Neutrophil (primary cell): Measurements from ENCODE around the gene SCN4B.

ENCODE experiments used
- H3K27ac ChIP-seq: fragments of 200-600 bp; sonication (generic); 2 replicates; pipeline ENCODE4 v1.5.1; 2016; ENCODE audit warnings: mild to moderate bottlenecking, moderate library complexity
- H3K27me3 ChIP-seq: fragments of 200-600 bp; sonication (generic); 2 replicates; pipeline ENCODE4 v1.6.0; 2016; ENCODE audit warnings: mild to moderate bottlenecking
- H3K36me3 ChIP-seq: fragments of 200-600 bp; sonication (generic); 2 replicates; pipeline ENCODE4 v1.5.1; 2017
- H3K4me1 ChIP-seq, 2 experiments: fragments of 200-600 bp in 1 of 2; sonication (generic) in 1 of 2; 1 replicate in 1 of 2; 2 replicates in 1 of 2; pipeline versions ENCODE4 v1.5.1 to v1.6.1; 2013 to 2016; ENCODE audit warnings: low read depth in 1 of 2, low read length in 1 of 2, mild to moderate bottlenecking in 1 of 2, moderate library complexity in 1 of 2; ENCODE audit not compliant: control insufficient read depth in 1 of 2, insufficient read depth in 1 of 2
- H3K4me3 ChIP-seq, 2 experiments: fragments of 200-600 bp in 1 of 2; sonication (generic) in 1 of 2; 1 replicate in 1 of 2; 2 replicates in 1 of 2; pipeline ENCODE4 v1.5.1; 2013 to 2016; ENCODE audit warnings: low read depth in 1 of 2, low read length in 1 of 2, mild to moderate bottlenecking in 1 of 2, moderate library complexity in 1 of 2
- H3K9me3 ChIP-seq: fragments of 200-600 bp; sonication (generic); 2 replicates; pipeline ENCODE4 v1.5.1; 2016
- TF ChIP-seq, protein P1 (sequence below): fragments of 200-600 bp; sonication (generic); IDR thresholded peaks from 2 replicates; pipeline ENCODE4 v1.5.1; 2016; ENCODE audit warnings: antibody characterized with exemption

The SCN4B gene

GRCh38 chr11:118170231-118170630, 17.6 kb upstream of the SCN4B start:
- H3K36me3 ChIP-seq, result no peaks in the 10 kb centered on the region
- TF ChIP-seq, protein P1, sequence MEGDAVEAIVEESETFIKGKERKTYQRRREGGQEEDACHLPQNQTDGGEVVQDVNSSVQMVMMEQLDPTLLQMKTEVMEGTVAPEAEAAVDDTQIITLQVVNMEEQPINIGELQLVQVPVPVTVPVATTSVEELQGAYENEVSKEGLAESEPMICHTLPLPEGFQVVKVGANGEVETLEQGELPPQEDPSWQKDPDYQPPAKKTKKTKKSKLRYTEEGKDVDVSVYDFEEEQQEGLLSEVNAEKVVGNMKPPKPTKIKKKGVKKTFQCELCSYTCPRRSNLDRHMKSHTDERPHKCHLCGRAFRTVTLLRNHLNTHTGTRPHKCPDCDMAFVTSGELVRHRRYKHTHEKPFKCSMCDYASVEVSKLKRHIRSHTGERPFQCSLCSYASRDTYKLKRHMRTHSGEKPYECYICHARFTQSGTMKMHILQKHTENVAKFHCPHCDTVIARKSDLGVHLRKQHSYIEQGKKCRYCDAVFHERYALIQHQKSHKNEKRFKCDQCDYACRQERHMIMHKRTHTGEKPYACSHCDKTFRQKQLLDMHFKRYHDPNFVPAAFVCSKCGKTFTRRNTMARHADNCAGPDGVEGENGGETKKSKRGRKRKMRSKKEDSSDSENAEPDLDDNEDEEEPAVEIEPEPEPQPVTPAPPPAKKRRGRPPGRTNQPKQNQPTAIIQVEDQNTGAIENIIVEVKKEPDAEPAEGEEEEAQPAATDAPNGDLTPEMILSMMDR, result no peak
- no peak overlapping the region for H3K4me3 ChIP-seq
- H3K27ac ChIP-seq, result no peak overlapping the region
- H3K27me3 ChIP-seq, result peaks cover 28% of the 10 kb centered on the region
- H3K9me3 ChIP-seq, result no peaks in the 10 kb centered on the region
- peaks cover 9 to 18% of the 10 kb centered on the region in 2 experiments for H3K4me1 ChIP-seq

DNA sequence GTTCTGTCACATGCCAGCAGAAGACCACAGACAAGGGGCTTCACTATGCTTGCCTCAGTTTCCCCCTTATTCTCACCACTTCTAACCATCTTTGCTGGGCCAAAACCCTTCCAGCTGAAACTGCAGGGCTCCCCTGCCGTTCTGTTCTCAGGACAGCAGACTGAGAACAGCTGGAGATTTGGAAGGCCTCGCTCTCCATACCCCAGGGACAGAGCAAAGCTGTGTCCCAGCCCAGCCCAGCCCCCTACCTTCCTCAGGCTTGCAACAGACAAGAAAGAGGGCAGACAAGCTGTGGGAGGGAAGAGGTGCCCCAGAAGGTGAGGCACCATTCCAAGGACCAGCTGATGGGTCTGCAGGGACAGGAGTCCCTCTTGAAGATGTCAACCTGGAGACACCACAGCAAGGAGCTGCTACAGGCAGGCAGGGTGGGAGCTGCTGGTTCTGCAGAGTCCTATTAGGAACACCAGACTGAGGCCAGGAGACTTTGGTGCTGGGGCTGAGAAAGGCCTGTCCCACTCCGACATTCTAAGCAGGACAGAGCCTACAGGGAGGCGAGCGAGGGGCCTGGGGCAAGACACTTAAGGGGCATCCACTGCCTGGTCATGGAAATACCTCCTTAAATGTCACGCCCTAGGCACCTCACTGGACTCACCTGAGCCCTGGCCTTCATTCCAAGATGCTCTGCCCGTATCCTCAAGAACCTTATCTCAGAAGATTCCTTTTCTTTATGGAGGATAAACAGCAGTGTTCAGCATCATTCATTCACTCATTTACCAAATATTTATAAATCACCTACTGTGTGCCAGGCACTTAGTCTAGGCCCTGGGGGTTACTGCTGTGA, 16.9 kb upstream of the SCN4B start:
- no peaks in the 10 kb centered on the region for H3K9me3 ChIP-seq
- H3K4me1 ChIP-seq, result peaks cover 2 to 11% of the 10 kb centered on the region in 2 experiments
- peaks cover 28% of the 10 kb centered on the region for H3K27me3 ChIP-seq
- no peaks in the 10 kb centered on the region for H3K36me3 ChIP-seq
- no peak overlapping the region for H3K27ac ChIP-seq
- TF ChIP-seq, protein P1, result no peak
- H3K4me3 ChIP-seq, result no peak overlapping the region

DNA sequence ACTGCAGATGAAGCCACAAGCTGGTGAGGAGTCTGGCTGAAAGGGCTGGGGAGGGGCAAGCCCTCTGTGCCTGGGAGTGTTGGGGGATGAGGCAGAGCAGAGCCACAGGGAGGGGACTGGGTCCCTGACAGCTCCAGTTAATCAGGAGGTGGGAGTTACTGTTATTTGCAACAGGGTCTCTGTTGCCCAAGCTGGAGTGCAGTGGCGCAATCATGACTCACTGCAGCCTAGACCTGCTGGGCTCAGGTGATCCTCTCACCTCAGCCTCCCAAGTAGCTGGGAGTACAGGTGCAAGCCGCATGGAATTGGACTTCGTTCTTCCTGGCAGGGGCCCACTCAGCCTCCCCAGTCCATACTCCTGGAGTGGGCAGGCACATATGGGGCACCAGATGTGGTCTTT, 16.1 kb upstream of the SCN4B start:
- Histone ChIP-seq H3K9me3 (no peaks in the 10 kb centered on the region), H3K4me1 (peaks cover 5 to 10% of the 10 kb centered on the region in 2 experiments), H3K4me3 (no peak overlapping the region), H3K36me3 (no peaks in the 10 kb centered on the region), H3K27me3 (peaks cover 28% of the 10 kb centered on the region), H3K27ac (no peak overlapping the region)
- TF ChIP-seq, protein P1, result no peak

DNA sequence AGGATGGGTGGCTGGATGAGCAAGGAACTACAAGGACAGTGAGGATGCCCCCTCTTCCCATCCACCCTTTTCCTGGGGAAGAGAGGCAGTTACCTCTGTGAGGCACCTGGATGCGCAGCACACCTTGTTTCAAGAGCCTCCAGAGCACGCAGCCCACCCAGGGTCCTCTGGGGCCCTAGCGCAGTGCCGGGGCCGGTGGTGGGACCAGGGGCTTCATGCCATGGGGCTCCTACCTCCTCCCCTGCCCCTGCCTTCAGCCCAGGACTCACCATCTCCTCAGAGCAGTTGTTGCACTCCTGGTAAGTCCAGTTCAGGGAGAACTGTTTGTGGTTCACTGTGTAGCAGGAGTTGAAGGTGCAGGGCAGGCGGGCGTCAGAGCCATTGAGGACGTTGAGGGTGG, 15.7 kb upstream of the SCN4B start:
- no peak overlapping the region for H3K4me3 ChIP-seq
- no peaks in the 10 kb centered on the region for H3K36me3 ChIP-seq
- H3K9me3 ChIP-seq, result no peaks in the 10 kb centered on the region
- H3K27ac ChIP-seq, result no peak overlapping the region
- H3K27me3 ChIP-seq, result peaks cover 28% of the 10 kb centered on the region
- TF ChIP-seq, protein P1, result no peak
- peaks cover 10 to 14% of the 10 kb centered on the region in 2 experiments for H3K4me1 ChIP-seq

GRCh38 chr11:118167906-118168305, 15.3 kb upstream of the SCN4B start:
- no peaks in the 10 kb centered on the region for H3K9me3 ChIP-seq
- no peak overlapping the region for H3K4me3 ChIP-seq
- no peak overlapping the region for H3K27ac ChIP-seq
- peaks cover 28% of the 10 kb centered on the region for H3K27me3 ChIP-seq
- TF ChIP-seq, protein P1, result no peak
- peaks cover 14 to 18% of the 10 kb centered on the region in 2 experiments for H3K4me1 ChIP-seq
- H3K36me3 ChIP-seq, result no peaks in the 10 kb centered on the region
